GM20000 (cell line): ENCODE results near the gene LRIG2.

Source experiments
- DNase-seq: peaks from one replicate; pipeline ENCODE4 v3.0.0; 2012; ENCODE audit warnings: low spot score
- TF ChIP-seq, protein P1 (sequence below): IDR thresholded peaks from 2 replicates; pipeline ENCODE4 v1.5.1; 2012; ENCODE audit warnings: mild to moderate bottlenecking, control low read depth; ENCODE audit errors: extremely low read depth, missing control alignments

Gene LRIG2

DNA sequence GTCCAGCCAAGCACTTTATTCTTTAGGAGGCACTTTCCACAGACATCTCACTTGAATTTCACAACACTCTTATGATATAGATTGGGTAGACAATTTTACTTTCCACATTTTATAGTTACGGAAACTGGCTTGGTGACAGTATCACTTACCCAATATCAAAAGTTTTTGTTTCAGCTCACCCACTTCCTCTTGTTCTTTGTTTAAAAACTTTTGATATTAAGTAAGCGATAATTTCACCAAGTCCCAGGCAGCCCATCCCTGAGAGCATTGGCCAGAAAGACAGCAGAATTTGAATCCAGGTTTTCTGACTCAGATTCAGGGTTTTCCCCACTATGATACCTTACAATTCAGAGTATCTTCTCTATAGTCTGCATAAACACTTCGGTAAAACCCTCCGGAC, 60.0 kb downstream of the LRIG2 start:
- TF ChIP-seq, protein P1, sequence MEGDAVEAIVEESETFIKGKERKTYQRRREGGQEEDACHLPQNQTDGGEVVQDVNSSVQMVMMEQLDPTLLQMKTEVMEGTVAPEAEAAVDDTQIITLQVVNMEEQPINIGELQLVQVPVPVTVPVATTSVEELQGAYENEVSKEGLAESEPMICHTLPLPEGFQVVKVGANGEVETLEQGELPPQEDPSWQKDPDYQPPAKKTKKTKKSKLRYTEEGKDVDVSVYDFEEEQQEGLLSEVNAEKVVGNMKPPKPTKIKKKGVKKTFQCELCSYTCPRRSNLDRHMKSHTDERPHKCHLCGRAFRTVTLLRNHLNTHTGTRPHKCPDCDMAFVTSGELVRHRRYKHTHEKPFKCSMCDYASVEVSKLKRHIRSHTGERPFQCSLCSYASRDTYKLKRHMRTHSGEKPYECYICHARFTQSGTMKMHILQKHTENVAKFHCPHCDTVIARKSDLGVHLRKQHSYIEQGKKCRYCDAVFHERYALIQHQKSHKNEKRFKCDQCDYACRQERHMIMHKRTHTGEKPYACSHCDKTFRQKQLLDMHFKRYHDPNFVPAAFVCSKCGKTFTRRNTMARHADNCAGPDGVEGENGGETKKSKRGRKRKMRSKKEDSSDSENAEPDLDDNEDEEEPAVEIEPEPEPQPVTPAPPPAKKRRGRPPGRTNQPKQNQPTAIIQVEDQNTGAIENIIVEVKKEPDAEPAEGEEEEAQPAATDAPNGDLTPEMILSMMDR = no peak
- no peak for DNase-seq

- no peak for DNase-seq
- TF ChIP-seq, protein P1 = no peak
Observed at GRCh38 chr1:113133759-113134158, 60.8 kb downstream of the LRIG2 start.

DNA sequence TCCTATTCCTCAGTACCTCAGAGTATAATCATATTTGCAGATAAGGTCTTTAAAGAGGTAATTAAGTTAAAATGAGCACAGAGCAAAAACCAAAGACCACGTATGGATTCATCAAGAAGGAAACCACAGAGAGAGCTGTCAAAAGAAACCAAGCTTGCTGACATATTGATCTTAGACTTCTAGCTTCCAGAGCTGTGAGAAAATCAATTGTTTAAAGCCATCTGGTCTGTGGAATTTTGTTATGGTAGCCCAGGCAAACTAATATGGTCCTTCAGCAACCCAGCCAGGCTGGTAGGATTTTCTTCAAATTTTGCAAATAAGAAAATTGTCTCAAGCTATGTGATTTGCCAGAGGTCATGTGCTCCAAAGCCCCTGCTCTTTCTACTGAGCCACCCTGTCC, 62.5 kb downstream of the LRIG2 start:
- TF ChIP-seq, protein P1 = no peak
- no peak for DNase-seq

DNA sequence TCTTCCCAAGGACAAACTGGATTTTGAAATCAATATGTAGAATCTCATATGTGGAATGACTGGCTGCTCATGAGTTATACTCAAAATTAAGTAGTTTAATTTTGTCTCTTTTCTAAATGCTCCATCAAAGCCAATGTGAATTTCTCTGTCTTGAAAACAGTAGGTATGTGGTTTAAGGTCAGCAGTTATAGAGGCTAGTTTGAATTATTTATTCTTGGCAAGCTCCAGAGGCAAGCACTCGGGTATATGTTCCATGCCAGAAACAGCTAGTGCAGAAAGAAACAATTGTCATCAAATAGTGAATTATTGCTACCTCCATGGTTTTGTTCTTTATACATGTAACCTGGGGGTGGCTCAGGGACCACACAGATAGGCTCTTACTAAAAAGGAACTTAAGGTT, 63.5 kb downstream of the LRIG2 start:
- TF ChIP-seq, protein P1 = no peak
- no peak for DNase-seq

DNA sequence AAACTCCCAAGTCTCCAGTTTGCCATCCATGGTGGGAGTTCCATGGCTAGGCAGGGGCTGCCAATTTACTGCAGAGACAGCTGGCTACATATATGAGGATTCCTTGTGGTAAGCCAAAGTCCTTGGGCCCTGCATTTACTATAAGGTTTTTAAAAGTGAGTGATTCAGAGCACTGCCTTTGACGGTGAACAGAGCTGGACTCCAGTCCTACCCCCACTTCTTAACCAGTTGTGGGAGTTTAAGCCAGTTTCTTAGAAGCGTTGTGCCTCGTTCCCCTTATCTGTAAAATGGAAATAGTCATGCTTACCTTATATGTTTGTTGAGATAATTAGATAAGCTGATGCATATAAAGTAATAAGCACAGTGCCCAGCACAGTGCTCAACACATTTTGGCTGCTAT, 64.6 kb downstream of the LRIG2 start:
- TF ChIP-seq, protein P1 = no peak
- DNase-seq = no peak

- DNase-seq = no peak
- TF ChIP-seq, protein P1 = no peak
Observed at GRCh38 chr1:113138778-113139177, 65.8 kb downstream of the LRIG2 start.

DNA sequence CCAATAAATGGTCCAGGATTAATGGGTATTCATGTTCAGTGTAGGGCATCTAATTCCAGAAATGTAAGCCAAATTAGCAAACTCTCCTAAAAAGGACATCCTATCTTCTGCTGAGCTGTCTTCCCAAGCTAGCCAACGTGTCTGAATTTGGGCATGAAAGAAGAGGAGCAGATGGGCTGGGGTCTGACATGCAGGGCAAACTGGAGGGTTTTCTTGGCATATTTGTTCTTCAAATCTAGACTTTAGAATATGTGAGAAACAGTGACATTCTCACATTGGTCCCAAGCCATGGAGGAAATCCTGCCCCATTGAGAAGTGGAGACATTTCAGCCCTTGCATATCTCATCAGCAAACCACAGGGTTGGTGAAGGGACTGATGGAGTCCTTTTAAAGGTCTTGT, 67.2 kb downstream of the LRIG2 start:
- DNase-seq = no peak
- TF ChIP-seq, protein P1 = no peak
